Limb (tissue), 2 donors: ENCODE measurements around the gene GOLGA6L2.
A peak's percentile ranks its signal among the peaks of the same experiment; 100 is the strongest.
"Not testable (repeated sequence)": the region's sequence is repeated elsewhere in the genome, so short reads cannot be mapped to it uniquely, and the experiment has no call there.

Experiments
- DNase-seq, 2 donors: peaks; one replicate each; pipeline ENCODE4 v3.0.0-alpha.2; 2016; ENCODE audit errors: extremely low spot score in 2 of 2

GOLGA6L2 gene, protein sequence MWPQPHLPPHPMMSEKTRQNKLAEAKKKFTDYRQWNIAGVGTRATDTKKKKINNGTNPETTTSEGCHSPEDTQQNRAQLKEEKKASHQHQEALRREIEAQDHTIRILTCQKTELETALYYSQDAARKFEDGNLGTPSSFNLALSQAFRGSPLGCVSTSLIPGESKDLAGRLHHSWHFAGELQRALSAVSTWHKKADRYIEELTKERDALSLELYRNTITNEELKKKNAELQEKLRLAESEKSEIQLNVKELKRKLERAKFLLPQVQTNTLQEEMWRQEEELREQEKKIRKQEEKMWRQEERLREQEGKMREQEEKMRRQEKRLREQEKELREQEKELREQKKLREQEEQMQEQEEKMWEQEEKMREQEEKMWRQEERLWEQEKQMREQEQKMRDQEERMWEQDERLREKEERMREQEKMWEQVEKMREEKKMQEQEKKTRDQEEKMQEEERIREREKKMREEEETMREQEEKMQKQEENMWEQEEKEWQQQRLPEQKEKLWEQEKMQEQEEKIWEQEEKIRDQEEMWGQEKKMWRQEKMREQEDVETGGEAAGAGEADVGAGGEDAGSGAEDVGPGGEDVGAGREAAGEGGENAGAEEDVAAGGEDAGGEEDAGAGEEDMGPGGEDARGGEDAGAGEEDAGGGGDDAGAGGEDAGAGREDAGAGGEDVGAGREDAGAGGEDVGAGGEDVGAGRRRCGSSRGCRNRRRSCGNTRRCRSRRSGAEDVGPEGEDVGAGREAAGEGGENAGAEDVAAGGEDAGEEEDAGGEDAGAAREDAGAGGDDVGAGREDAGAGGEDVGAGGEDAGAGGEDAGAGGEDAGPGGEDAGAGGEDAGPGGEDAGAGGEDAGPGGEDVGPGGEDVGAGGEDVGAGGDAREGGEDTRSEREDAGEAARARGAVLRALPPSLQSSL

DNA sequence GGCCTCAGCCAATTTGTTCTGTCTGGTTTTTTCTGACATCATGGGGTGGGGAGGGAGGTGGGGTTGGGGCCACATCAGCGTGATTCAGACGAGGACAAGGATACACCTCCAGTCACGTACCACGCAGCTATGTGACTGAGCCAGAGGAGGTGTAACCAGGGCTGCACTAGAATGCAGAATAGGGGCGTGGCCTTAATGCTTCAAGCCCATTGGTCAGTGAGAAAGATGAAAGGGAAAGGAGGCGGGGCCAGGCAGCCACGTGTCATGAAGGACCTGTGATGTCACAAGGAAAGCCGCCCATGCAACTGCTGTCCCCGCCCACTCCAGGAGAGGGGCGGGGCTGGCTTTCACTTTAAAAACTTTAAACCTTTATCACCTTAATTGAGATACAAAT lies at the start of gene GOLGA6L2:
TSS of gene GOLGA6L2 (minus strand) at position 137 of the 394 bp plus-strand sequence. CDS start at position 75, 62 bp downstream.
- DNase-seq = no peak

DNA sequence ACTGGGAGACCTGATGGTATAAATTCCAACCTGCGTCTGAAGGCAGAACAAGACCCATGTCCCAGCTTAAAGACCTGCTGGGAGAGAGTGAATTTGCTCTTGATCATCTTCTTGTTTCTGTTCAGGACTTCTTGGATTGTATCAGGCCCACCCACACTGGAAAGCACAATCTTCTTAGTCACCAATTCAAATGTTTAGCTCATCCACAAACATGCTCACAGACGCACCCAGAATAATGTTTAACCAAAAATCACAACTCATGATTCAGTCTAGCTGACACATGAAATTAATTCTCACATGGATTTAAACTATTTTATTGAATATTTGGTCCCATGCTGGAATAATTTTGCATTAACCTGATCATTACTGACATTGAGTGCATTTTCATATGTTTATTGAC lies 37.8 kb upstream of the GOLGA6L2 start:
- no peak for DNase-seq

DNA sequence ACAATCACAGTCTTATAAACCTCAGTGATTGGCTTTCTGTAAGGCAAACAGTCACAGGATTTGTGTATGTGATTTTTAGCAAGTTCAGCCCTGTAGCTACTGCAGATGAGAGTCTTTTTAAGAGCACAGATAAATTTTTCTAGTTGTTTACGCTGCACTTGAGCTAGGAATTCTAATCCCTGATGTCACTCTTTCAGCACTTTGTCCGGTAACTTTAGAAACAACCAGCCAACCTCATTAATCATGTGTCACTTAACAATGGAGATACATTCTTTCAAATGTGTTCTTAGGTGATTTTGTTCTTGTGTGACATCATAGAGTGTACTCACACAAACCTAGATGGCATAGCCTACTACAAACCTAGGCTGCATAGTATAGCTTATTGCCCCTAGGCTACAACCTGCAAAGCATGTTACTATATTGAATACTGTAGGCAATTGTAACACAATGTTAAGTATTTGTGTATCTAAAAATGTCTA lies 36.8 kb upstream of the GOLGA6L2 start:
- no peak for DNase-seq

DNA sequence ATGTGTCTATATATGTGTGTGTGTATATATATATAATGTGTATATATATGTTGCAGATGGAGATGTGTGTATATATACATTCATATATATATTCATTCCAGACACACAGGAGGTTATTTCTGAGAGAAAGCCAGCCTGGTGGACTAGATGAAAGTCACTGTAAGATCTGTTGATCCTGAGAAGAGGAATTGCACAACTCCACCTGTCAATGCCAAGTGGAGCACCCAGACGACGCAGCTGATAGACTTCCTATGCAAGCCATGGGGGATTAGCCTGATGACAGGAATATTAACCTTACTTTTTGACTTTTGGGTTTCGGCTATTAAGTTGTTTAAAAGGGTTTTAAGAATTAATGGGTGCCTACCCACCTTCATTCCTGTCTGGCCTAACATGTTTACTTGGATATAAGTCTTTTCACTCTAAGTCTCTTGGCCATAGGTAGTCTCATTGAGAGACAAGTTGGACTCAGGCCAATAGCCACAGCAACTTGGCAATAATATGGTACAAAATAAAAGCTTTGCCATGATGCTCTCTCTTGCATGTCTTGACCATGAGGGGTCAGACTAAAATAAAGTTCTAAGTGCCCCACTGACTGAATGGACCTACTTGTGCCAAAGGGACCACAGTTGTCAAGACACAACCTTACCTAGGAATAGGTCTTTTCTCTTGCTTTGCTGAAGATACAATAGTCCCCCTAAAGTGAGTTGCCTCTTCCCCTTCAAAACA lies 35.9 kb upstream of the GOLGA6L2 start:
- DNase-seq = no peak

DNA sequence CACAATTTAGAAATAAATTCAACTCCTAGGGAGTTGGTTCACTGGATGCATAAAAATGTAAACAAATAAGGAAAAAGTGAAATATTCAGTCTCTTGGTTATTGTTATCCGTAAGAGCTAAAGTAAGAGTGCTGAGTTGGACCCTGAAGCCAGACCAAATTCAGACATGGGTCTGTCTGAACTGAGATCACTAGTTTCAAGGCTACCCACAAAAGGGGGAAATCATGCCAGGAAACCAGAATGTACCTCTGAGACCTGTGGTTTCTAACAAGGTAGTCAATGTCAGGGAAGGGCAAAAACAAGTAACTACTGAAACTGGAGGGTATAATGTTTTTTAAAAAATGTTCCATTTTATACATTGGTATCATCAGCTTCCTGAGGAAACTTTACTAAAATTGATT lies 35.2 kb upstream of the GOLGA6L2 start:
- no peak for DNase-seq

DNA sequence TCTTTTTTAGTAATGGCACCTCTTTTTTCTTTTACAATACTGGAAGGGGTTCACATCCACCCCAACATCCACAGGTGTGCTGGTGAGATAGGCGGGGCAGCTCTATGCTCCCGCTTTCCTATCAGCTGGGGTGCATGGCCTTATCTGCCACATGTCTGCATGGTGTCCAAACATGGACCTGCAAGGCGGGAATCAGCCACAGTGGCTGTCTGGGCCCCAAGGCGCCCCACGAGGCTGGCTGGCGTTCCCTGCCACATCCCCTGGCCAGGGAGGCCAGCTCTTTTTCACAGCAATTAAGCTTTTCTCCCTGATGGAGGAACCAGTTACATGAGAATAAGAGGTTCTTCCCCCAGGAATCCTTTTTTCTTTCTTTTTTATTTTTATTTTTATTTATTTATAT lies 30.9 kb upstream of the GOLGA6L2 start:
- no peak for DNase-seq

DNA sequence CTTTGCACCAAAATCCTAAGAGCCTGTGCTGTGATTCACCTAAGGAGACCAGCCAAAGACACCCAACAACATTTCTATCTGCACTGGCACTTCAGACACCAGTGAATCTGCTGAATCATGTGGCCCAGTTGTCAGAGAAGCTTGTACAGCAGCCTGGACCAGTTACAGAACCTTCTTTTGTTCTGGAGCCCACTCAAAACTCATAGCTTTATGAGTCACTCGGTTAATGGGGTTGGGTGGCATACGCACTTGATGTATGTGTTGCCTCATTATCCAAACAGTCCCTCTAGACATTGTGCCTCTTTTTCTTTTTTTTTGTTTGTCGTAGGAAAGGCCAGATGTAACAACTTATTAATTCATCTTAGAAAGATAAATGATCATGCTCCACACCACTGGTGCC lies 25.6 kb upstream of the GOLGA6L2 start:
- no peak for DNase-seq

DNA sequence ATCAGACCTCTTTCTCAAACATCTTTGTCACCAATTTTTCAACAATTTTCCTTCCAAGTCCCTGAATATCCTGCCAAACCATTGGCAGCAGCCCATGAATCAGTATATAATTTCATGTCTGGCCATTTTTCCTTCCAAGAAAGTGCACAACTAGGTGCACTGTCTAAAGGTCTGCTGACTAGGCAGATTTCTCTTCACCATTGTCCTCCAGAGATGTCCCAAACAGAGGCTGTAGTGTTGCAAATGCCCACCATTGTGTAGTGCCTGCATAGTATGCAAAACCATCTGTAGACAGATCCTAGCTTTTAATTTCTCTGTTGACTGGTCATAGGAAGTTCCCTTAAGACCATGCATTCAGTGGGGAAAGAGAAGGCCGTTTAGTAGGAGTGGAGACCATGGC lies 25.0 kb upstream of the GOLGA6L2 start:
- DNase-seq = no peak

DNA sequence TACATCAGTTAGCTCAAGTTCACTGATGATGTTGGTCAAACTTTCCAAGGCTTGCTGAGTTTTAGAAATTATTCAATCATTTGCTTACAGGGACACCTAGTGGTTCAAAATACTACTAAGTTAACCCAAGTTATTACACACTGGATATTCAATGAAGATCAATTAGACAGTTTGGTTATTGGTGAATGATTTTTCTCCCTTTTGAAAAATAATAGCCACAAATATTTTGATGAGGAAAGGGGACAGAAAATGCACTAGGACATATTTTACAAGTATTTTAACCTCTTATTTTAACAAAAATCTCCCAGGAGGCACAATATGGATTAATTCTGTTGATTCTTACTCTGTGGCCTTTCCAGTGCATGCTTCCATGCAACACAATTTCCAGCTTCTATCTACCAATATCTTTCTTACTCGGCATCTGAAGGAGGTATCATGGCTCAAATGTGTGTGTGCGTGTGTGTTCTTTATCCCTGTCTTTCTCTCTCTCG lies 20.1 kb upstream of the GOLGA6L2 start:
- peak in 1 of 2 donors; percentile 16 for DNase-seq

DNA sequence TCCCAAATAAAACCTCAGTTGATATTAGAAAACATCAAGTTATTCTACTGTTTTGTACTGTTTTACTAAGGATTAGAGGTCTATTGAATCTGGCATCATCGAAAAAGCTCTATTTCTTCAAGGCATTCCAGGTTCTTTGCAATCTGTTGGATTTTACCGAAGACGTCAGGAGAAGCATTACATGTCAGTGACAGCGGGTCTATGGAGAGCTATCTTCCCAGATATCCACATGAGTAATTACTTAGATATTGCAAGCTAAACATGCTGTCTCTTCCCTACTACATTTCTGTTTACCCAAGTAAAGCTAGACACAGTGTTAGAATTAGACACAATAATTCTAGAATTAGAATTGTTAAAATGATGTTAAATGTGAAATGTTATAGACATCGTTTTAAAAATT lies 10.8 kb upstream of the GOLGA6L2 start:
- no peak for DNase-seq

DNA sequence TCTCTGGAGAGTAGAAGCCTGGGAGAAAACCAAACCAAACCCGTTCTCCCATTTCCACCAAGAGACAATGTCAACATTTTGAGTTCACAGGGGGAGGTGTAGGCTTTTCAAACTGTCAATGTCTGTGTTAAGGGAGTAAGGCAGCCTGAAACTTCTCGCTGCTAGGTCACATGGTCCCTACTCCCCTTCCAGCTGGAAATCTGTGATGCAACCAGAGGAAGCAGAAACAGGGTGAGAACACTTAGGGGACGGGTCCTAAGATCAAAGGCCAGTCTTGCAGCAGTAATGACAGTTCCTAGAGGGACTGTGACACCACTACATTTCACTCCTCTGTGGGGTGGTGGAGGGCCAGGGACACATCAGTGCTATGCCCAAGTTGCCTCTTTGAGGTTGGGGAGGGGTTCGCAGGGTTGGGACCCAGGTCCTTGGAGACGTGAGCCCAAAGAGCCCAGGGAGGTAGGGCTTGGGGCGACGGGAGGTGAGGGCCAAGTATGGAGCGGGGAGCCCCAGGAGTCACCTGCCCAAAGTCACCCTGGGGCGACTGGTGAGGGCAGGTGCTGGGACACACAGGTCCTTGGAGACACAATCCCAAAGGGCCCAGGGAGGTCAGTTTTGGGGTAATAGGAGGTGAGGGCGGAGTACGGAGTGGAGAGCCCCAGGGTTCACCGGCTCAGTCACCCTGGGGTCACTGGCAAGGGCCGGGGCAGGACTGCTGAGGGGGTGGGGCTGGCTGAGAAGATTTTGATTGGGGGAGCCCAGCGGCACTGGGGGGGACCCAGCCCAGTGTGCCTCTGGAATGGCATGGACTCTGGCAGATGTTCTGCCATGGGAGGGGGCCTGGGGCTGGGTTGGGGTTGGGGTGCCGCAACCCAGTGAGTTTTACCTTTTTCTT lies 582 bp downstream of the GOLGA6L2 start:
- no peak for DNase-seq

DNA sequence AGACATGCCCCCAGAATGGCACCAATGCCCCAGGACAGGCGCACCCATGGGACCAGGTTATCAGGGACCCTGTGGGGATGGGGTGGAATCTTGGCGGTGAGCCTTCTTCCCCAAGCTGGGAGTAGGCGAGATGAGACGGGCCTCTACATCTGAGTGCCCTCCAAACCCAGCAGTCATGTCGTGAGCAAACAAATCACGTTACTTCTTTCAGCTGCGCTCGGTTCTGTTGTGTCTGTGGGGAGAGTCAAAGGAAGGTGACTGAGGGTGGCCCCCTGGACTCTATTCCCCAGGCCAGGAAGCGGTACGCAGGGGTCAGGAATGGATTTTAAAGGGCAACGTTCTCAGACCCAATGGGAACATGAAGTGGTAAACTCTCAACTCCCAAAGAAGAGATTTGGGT lies 2.8 kb downstream of the GOLGA6L2 start:
- DNase-seq = no peak

DNA sequence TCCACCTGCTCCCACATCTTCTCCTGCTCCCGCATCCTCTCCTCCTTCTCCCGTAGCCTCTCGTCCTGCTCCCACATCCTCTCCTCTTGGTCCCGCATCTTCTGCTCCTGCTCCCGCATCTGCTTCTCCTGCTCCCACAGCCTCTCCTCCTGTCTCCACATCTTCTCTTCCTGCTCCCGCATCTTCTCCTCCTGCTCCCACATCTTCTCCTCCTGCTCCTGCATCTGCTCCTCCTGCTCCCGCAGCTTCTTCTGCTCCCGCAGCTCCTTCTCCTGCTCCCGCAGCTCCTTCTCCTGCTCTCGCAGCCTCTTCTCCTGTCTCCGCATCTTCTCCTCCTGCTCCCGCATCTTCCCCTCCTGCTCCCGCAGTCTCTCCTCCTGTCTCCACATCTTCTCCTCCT lies 5.8 kb downstream of the GOLGA6L2 start:
- no peak for DNase-seq

DNA sequence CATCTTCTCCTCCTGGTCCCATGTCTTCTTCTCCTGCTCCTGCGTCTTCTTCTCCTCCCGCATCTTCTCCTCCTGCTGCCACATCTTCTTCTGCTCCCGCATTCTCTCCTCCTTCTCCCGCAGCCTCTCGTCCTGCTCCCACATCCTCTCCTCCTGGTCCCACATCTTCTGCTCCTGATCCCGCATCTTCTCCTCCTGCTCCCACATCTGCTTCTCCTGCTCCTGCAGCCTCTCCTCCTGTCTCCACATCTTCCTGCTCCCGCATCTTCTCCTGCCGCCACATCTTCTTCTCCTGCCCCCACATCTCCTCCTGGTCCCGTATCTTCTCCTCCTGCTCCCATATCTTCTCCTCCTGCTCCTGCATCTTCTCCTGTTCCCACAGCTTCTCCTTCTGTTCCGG lies 6.4 kb downstream of the GOLGA6L2 start:
- no peak for DNase-seq

DNA sequence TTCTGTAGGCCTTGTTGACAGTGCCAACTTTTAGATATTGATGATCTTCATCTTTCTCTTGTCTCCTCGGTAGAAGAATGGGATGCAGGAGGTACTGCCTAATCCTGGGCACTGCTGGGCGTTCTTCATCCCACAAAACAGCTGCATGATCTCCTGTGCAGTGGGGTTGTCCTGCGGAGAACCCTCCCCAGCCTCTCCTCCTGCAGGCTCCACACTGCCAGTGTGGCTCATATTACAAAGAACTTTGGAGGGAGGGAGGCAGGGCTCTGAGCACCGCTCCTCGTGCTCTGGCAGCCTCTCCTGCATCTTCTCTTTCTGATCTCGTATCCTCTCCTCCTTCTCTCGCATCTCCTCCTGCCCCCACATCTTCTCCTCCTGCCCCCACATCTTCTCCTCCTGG lies 7.5 kb downstream of the GOLGA6L2 start:
- DNase-seq = no peak

DNA sequence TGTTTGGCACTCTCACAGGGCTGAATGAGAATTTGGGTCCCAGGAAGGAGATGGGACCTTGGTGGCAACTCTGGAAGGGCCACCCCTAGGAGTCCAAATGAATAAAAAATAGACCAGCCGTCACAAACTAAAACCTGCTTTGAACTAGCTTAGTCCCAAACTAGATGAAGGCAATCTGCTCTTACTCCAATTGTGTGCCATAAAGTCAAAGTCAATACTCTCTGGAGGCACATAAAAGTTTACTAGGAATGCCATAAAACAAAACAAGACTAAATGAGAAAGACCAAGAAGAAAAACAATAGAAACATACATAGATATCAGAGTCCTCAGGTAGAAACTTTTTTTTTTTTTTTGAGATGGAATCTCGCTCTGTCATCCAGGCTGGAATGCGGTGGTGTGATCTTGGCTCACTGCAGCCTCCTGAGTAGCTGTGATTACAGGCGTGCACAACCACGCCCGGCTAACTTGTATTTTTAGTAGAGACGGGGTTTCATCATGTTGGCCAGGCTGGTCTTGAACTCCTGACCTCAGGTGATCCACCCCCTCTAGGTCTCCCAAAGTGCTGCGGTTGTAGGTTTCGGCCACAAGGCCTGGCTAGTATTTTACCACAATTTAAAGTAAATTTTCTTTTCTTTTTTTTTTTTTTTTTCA lies 8.1 kb downstream of the GOLGA6L2 start:
- no peak for DNase-seq

DNA sequence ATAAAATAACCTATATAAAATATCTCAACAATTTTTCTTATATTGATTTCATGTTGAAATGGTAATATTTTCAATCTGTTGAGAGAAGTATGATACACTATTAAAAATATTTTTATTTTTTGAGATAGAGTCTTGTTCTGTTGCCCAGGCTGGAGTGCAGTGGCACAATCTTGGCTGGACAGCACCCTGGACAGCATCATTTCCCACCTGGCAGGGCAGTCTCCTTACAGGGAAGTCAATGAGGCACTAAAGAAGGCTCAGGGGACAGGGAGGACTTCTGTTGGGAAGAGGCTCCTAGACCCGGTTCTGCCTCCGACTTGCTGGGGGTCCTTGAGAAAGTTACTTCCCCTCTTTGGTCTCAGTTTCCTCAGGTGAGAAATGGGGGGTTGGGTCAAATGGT lies 9.4 kb downstream of the GOLGA6L2 start:
- no peak for DNase-seq

DNA sequence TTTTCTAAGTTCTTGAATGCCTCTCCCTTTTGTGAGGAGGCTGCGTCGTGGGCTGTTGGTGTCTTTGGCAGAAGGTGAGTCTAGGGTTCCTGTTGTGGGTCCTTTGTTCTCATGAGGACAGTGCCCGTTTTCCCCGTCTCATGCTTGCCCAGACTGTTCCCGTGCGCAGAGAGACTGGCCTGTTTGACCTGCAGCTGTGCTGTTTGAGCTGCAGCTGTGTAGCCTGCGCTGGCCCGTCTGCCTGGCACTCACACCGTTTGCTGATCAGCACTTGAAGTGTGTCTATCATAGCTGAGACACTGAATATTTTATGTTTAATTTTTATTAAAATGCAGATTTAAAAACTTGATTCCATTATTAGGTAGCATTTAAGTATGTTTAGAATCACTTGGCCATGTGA lies 9.9 kb downstream of the GOLGA6L2 start:
- DNase-seq = no peak

DNA sequence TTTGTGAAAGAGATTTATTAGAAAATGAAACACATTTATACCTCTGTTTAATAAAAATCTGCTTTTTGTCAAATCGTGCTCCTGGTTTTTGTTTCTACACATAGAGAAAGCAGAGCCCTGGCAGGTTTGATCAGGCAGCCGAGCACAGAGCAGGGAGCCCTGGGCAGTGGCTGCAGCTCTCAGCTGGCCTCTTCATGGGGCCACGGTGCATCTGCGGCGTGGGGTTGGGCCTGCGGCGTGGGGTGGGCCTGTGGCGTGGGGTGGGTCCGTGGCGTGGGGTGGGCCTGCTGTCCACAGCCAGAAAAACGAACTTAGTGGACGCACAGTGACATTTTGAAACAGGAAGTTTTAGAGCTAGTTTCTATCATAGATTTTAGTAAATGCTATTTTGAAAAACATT lies 10.6 kb downstream of the GOLGA6L2 start:
- no peak for DNase-seq

DNA sequence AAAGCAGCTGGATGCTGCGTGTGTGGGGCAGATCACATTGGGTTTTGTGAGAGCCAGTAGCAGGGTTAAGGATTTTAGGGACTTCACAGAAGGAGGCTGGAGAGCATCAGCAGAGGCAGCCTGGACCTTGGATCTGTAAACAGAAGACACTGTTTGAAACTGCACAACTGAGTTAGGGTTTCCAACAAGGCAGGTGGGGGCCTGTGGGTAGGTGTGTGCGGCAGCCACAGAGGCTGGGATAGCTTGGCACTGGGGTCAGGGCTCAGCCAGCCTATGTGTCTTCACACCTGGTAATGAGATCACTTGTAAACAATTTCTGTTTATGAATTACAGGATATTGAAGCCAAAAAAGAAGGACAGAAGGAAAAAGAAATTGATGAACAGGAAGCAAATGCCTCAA lies 12.3 kb downstream of the GOLGA6L2 start:
- DNase-seq = not testable (repeated sequence)
